Ecto neural progenitor cell (in vitro differentiated cells): ENCODE results near the gene RBBP4.

Experiments used
- DNase-seq: peaks from one replicate; pipeline ENCODE4 v3.0.0-alpha.2; 2018; ENCODE audit warnings: low spot score

Gene RBBP4

GRCh38 chr1:32719681-32720275 is 68.8 kb downstream of the RBBP4 start:
- no peak for DNase-seq

- DNase-seq = no peak
Measured at GRCh38 chr1:32724678-32725614, 73.9 kb downstream of the RBBP4 start.

GRCh38 chr1:32725615-32725982 is 74.6 kb downstream of the RBBP4 start:
- no peak for DNase-seq

- no peak for DNase-seq
Measured at GRCh38 chr1:32727876-32728275, 76.9 kb downstream of the RBBP4 start.

GRCh38 chr1:32728413-32729077 is 77.5 kb downstream of the RBBP4 start:
- DNase-seq = no peak

GRCh38 chr1:32729254-32730046 is 78.4 kb downstream of the RBBP4 start:
- no peak for DNase-seq

- peak; percentile 71 for DNase-seq
Measured at GRCh38 chr1:32733582-32734321, 82.7 kb downstream of the RBBP4 start.
